OCI-LY1 (cell line): ENCODE results near the gene PIWIL4.

Experiments
- H2AFZ ChIP-seq: fragments of 200-600 bp; sonication (generic), shearing (Covaris generic); 2 replicates; pipeline ENCODE4 v1.6.0; 2014; ENCODE audit warnings: antibody characterized with exemption, mild to moderate bottlenecking, low read length
- H3F3A ChIP-seq: fragments of 200-600 bp; sonication (generic), shearing (Covaris generic); 2 replicates; pipeline ENCODE4 v1.6.0; 2014; ENCODE audit warnings: mild to moderate bottlenecking, antibody characterized with exemption, low read length, moderate library complexity; ENCODE audit not compliant: insufficient read depth
- H3K27ac ChIP-seq: fragments of 200-600 bp; sonication (generic); 2 replicates; pipeline ENCODE4 v1.5.1; 2014; ENCODE audit warnings: low read length, mixed run types, mild to moderate bottlenecking, low read depth; ENCODE audit not compliant: poor library complexity, severe bottlenecking
- H3K27me3 ChIP-seq: fragments of 200-600 bp; sonication (generic); 2 replicates; pipeline ENCODE4 v1.6.0; 2014; ENCODE audit warnings: antibody characterized with exemption, mild to moderate bottlenecking, low read length, moderate library complexity; ENCODE audit not compliant: insufficient read depth
- H3K36me3 ChIP-seq: fragments of 200-600 bp; sonication (generic); 2 replicates; pipeline ENCODE4 v1.6.1; 2014; ENCODE audit warnings: mild to moderate bottlenecking, antibody characterized with exemption, low read length, moderate library complexity, mixed read lengths; ENCODE audit not compliant: insufficient read depth
- H3K4me1 ChIP-seq: fragments of 200-600 bp; sonication (generic); 2 replicates; pipeline ENCODE4 v1.5.1; 2014; ENCODE audit warnings: mild to moderate bottlenecking, low read length, moderate library complexity; ENCODE audit not compliant: insufficient read depth, severe bottlenecking
- H3K4me2 ChIP-seq: fragments of 200-600 bp; sonication (generic), shearing (Covaris generic); 2 replicates; pipeline ENCODE4 v1.6.1; 2014; ENCODE audit warnings: low read length
- H3K4me3 ChIP-seq: fragments of 200-600 bp; sonication (generic); 2 replicates; pipeline ENCODE4 v1.5.1; 2014; ENCODE audit warnings: low read length, low read depth, mild to moderate bottlenecking, mixed read lengths; ENCODE audit not compliant: poor library complexity, severe bottlenecking
- H3K79me2 ChIP-seq: fragments of 200-600 bp; shearing (Covaris generic); 2 replicates; pipeline ENCODE4 v1.6.1; 2016; ENCODE audit warnings: mixed run types, low read length, mixed read lengths; ENCODE audit not compliant: insufficient read depth
- H3K9ac ChIP-seq: fragments of 200-600 bp; sonication (generic), shearing (Covaris generic); 2 replicates; pipeline ENCODE4 v1.6.1; 2014; ENCODE audit warnings: mild to moderate bottlenecking, low read length, mixed read lengths
- H3K9me2 ChIP-seq: fragments of 200-600 bp; sonication (generic), shearing (Covaris generic); 2 replicates; pipeline ENCODE4 v1.6.1; 2014; ENCODE audit warnings: low read depth, mild to moderate bottlenecking, low read length, mixed read lengths
- H3K9me3 ChIP-seq: fragments of 200-600 bp; shearing (Covaris generic); 2 replicates; pipeline ENCODE4 v1.6.1; 2014; ENCODE audit warnings: low read length, mixed read lengths
- H4K20me1 ChIP-seq: fragments of 200-600 bp; sonication (generic), shearing (Covaris generic); 2 replicates; pipeline ENCODE4 v1.6.0; 2016; ENCODE audit warnings: mild to moderate bottlenecking, low read length; ENCODE audit not compliant: insufficient read depth
- EZH2 ChIP-seq: fragments of 200-600 bp; sonication (generic), shearing (Covaris generic); IDR thresholded peaks from 2 replicates; pipeline ENCODE4 v1.8.0; 2017; ENCODE audit warnings: borderline replicate concordance, mixed run types, mild to moderate bottlenecking, antibody characterized with exemption, low read length, moderate library complexity, mixed read lengths
- TF ChIP-seq, protein P1 (sequence below): fragments of 200-600 bp; sonication (generic), shearing (Covaris generic); IDR thresholded peaks from 2 replicates; pipeline ENCODE4 v1.5.1; 2017; ENCODE audit warnings: mild to moderate bottlenecking, antibody characterized with exemption, low read length, moderate library complexity, mixed read lengths

PIWIL4 gene

GRCh38 chr11:94647926-94648325 is 80.8 kb downstream of the PIWIL4 start:
- TF ChIP-seq, protein P1, sequence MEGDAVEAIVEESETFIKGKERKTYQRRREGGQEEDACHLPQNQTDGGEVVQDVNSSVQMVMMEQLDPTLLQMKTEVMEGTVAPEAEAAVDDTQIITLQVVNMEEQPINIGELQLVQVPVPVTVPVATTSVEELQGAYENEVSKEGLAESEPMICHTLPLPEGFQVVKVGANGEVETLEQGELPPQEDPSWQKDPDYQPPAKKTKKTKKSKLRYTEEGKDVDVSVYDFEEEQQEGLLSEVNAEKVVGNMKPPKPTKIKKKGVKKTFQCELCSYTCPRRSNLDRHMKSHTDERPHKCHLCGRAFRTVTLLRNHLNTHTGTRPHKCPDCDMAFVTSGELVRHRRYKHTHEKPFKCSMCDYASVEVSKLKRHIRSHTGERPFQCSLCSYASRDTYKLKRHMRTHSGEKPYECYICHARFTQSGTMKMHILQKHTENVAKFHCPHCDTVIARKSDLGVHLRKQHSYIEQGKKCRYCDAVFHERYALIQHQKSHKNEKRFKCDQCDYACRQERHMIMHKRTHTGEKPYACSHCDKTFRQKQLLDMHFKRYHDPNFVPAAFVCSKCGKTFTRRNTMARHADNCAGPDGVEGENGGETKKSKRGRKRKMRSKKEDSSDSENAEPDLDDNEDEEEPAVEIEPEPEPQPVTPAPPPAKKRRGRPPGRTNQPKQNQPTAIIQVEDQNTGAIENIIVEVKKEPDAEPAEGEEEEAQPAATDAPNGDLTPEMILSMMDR, result no peak
- no peak for TF ChIP-seq EZH2
- no peak overlapping the region for H3K9ac ChIP-seq
- H3K36me3 ChIP-seq, result no peaks in the 10 kb centered on the region
- no peak overlapping the region for H2AFZ ChIP-seq
- no peak overlapping the region for H3K4me2 ChIP-seq
- no peaks in the 10 kb centered on the region for H3K9me2 ChIP-seq
- H3K4me1 ChIP-seq, result no peaks in the 10 kb centered on the region
- no peaks in the 10 kb centered on the region for H4K20me1 ChIP-seq
- H3K27me3 ChIP-seq, result no peaks in the 10 kb centered on the region
- no peaks in the 10 kb centered on the region for H3K9me3 ChIP-seq
- H3K4me3 ChIP-seq, result no peak overlapping the region
- no peak overlapping the region for H3K27ac ChIP-seq
- H3F3A ChIP-seq, result no peaks in the 10 kb centered on the region
- no peaks in the 10 kb centered on the region for H3K79me2 ChIP-seq

DNA sequence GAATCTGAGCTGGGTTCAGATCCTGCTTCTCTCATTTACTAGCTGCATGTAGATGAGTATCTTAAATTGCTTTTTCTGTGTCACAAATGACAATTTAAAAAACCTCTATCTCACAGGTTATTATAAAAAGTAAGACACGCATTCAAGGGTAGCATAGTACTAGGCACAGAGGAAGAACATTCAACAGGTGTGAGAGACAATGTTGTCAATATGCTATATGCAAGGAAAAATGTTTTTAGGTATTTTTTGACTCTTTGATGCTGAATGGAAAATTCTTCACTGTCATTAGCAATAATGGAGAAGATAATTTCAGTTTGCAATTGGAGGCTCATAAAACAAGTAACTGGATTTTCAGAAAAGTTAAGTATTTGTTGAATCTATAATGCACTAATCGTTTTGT is 81.6 kb downstream of the PIWIL4 start:
- Histone ChIP-seq H3K36me3 (no peaks in the 10 kb centered on the region), H3K9me2 (no peaks in the 10 kb centered on the region), H3K9me3 (no peaks in the 10 kb centered on the region), H4K20me1 (no peaks in the 10 kb centered on the region), H3K9ac (no peak overlapping the region), H3K79me2 (no peaks in the 10 kb centered on the region), H3K27ac (no peak overlapping the region), H2AFZ (no peak overlapping the region), H3F3A (no peaks in the 10 kb centered on the region), H3K4me2 (no peak overlapping the region), H3K4me1 (no peaks in the 10 kb centered on the region), H3K27me3 (no peaks in the 10 kb centered on the region), H3K4me3 (no peak overlapping the region)
- TF ChIP-seq EZH2, result no peak

DNA sequence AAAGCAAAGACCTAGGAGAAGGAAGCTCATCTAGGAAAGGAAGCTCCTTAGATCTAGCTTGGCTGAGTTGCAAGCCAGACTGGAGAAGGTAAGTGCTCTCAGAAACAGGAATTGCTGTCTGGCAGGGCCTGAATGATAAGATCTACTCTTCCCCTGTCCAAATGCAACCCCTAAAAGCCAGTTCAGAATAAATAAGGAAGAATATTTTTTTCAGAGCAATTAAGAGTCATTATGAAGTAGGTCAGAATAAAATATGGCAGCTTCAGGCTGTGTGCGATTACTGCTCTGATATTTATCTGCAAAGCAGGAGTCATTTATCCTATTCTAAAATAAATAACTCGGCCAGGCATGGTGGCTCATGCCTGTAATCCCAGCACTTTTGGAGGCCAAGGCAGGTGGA is 82.1 kb downstream of the PIWIL4 start:
- no peak overlapping the region for H3K4me3 ChIP-seq
- H4K20me1 ChIP-seq, result no peaks in the 10 kb centered on the region
- no peaks in the 10 kb centered on the region for H3K4me1 ChIP-seq
- no peak overlapping the region for H3K27ac ChIP-seq
- no peak overlapping the region for H3K4me2 ChIP-seq
- H3K27me3 ChIP-seq, result no peaks in the 10 kb centered on the region
- no peak overlapping the region for H3K9ac ChIP-seq
- H3F3A ChIP-seq, result no peaks in the 10 kb centered on the region
- no peak for TF ChIP-seq EZH2
- TF ChIP-seq, protein P1, result no peak
- no peak overlapping the region for H2AFZ ChIP-seq
- no peaks in the 10 kb centered on the region for H3K79me2 ChIP-seq
- no peaks in the 10 kb centered on the region for H3K36me3 ChIP-seq
- no peaks in the 10 kb centered on the region for H3K9me3 ChIP-seq
- no peaks in the 10 kb centered on the region for H3K9me2 ChIP-seq

DNA sequence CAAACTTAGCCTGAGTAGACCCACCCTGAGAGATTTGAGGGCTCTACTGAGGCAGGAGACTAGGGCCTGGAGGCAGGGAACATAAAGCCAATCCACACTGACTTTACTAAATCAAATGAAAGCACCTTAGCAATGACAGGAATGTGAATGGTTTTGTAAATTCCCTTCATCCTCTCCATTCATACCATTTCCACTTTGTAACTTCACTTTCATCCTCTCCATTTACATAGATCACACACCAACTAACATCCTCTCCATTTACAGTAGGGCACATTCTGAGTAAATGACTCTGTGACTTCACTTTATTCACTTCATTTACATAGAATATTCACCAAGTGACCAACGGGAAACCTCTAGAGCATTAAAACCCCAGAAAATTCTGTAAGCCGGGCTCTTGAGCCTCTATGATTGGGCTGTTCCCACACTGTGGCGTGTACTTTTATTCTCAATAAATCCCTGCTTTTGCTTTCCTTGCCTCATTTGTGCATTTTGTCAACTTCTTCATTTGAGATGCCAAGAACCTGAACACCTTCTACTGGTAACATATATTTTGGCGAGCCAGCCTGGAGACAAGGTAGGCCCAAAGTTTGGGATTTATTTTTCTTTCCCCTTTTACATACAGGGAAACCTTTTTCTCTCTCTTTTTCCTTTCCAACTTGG is 82.9 kb downstream of the PIWIL4 start:
- Histone ChIP-seq H3F3A (no peaks in the 10 kb centered on the region), H2AFZ (no peak overlapping the region), H3K4me2 (no peak overlapping the region), H3K27me3 (no peaks in the 10 kb centered on the region), H3K27ac (no peak overlapping the region), H3K4me3 (no peak overlapping the region), H3K9me2 (no peaks in the 10 kb centered on the region), H3K4me1 (no peaks in the 10 kb centered on the region), H3K9me3 (no peaks in the 10 kb centered on the region), H3K9ac (no peak overlapping the region), H3K36me3 (no peaks in the 10 kb centered on the region), H4K20me1 (no peaks in the 10 kb centered on the region), H3K79me2 (no peaks in the 10 kb centered on the region)
- TF ChIP-seq, protein P1, result no peak
- no peak for TF ChIP-seq EZH2
